Activated CD8-positive, alpha-beta memory T cell treated with anti-CD3 and anti-CD28 coated beads, Interleukin-2, amount 50 U/mL, for 24 hours (primary cell): ENCODE results near the gene SPPL3.
"Not testable (repeated sequence)": the region's sequence is repeated elsewhere in the genome, so short reads cannot be mapped to it uniquely, and the experiment has no call there.

Source experiments
- DNase-seq: peaks from one replicate; pipeline ENCODE4 v3.0.0-alpha.2; 2020; ENCODE audit errors: extremely low read depth

SPPL3 gene

DNA sequence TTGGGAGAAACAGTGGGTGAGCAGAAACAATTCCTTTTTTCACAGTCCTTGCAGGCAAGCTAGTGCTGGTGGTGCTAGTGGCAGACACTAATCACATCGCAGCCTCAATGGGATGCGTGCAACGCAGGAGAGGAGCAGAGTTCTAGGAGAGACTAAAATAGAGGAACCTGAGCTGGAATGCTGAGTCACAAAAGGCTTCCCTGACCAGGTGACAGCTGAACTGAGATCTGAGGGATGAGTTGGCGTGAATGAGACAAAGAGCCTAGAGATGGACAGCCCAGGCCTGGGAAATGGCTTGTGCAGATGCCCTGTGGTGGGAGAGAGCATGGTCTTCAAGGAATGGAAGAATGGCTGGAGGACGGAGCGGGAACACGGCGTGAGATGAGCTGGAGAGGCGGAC, 152.8 kb downstream of the SPPL3 start:
- DNase-seq, result no peak

GRCh38 chr12:120750806-120751205, 153.4 kb downstream of the SPPL3 start:
- no peak for DNase-seq

GRCh38 chr12:120749256-120749655, 154.9 kb downstream of the SPPL3 start:
- no peak for DNase-seq

DNA sequence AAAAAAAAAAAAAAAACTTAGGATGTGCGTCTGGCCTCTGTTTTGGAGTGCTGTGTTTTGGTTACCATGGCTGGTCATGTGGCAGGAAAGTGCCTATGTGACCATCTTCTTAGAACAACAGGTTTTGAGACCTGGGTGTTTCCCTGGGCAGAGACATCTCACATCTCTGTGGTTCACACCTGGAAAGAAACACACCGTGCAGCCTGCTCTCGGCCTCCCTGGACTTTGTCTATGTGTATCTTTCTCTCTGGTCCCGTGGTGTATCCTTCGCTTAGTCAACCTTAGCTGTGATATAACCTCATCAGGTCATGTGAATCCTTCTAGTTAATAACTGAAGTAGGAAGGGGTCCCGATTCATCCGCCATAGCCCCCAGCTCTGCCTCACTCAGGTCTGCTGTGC, 155.9 kb downstream of the SPPL3 start:
- DNase-seq, result no peak

- DNase-seq, result no peak
Observed at GRCh38 chr12:120744922-120745493, 159.2 kb downstream of the SPPL3 start.

DNA sequence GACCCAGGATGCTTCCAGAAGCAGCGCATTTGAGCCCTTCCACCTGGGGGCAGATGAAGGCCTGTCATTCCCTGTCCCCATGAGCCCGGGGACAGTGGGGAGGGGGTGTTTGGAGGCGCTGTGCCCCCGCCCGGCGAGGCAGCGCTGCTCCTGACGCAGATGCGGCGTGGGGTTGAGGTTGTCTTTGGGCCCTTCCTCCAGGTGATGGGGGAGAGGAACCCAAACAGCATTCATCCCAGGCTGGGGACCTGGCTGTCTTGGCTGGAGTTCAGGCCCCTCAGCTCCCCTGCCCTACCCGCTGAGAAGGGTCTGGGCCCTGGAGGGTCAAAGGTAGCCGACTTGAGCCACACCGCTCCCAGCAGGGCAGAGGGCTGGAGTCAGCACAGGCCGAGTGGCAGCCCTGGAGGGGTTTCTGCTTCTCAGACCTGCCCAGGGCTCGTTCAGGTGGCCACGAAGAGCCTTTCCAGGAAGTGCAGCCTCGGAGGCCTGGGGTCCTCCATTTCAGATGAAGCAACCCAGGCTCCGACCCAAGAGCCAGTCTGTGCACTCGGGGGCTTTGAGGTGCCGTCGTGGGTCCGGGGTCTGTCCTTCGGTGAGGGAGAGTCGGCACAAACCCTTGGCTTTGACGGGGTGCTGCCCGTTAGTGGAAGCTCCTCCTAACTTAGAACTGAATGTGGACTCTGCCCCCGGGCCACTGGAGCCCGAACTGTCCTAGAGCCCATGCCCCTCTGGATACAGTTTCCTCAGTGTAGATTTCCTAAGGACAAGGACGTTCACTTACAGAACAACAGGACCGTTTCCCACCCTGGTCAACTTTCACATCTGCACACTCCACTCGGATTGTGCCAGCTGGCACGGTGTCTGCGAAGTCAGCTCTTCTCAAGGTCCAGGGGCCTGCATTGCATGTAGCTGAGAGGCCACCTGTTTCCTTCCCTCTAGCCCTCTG, 162.4 kb downstream of the SPPL3 start:
- no peak for DNase-seq

- DNase-seq, result no peak
Observed at GRCh38 chr12:120740871-120741270, 163.3 kb downstream of the SPPL3 start.

- no peak for DNase-seq
Observed at GRCh38 chr12:120739821-120740613, 164.1 kb downstream of the SPPL3 start.

- no peak for DNase-seq
Observed at GRCh38 chr12:120739031-120739762, 165.0 kb downstream of the SPPL3 start.

- no peak for DNase-seq
Observed at GRCh38 chr12:120738252-120739030, 165.7 kb downstream of the SPPL3 start.

DNA sequence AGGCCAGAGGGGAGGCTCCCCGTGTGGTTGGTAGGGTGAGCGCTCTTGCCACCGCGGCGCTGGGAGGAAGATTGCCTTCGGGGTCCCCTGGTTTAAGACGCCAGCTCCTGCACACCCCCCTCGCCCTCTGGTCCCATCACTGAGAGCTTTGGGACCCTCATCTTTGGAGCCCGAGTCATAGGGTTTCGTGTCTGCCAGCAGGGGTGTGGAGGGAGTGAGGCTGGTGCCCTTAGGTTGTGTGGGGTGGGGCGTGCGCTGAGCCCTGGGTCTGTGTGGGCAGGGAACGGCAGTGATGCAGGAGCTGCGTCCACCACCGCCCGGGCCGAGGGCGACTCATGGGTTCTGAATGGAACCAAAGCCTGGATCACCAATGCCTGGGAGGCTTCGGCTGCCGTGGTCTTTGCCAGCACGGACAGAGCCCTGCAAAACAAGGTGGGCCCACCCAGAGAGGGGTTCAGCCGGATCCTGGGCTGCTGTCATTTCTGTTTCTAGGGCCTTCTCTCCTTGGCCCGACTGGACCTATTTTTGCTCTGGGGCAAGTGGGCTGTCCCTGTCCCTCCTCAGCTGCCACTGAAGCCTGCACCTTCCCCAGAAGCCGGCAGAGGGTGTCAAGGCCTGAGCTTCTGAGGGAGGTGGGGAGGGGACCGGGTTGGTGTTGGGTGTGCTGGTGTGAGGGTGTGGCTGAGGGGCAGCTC, 166.5 kb downstream of the SPPL3 start:
- DNase-seq, result no peak

- no peak for DNase-seq
Observed at GRCh38 chr12:120736404-120737331, 167.5 kb downstream of the SPPL3 start.

DNA sequence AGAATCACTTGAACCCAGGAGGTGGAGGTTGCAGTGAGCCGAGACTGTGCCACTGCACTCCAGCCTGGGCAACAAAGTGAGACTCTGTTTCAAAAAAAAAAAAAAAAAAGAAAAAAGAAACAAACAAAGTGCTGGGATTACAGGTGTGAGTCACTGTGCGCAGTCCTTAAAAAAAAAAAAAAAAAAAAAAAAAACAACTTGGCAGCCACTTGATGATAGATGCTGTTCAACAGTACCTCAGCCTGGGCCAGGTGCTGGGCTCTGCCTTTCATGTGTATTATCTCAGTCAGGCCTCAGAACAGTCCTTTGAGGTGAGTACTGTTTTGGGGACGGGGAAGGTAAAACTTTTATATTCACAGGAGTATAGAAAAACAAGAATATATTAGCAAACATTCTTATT, 169.0 kb downstream of the SPPL3 start:
- no peak for DNase-seq

- no peak for DNase-seq
Observed at GRCh38 chr12:120734210-120734609, 169.9 kb downstream of the SPPL3 start.

GRCh38 chr12:120733574-120733973, 170.6 kb downstream of the SPPL3 start:
- DNase-seq, result no peak

DNA sequence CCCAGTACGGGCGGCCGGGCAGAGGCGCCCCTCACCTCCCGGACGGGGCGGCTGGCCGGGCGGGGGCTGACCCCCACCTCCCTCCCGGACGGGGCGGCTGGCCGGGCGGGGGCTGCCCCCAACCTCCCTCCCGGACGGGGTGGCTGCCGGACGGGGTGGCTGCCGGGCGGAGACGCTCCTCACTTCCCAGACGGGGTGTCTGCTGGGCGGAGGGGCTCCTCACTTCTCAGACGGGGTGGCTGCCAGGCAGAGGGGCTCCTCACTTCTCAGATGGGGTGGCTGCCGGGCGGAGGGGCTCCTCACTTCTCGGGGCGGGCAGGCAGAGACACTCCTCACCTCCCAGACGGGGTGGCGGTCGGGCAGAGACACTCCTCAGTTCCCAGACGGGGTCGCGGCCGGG, 172.0 kb downstream of the SPPL3 start:
- DNase-seq, result not testable (repeated sequence)

- no peak for DNase-seq
Observed at GRCh38 chr12:120726961-120727360, 177.2 kb downstream of the SPPL3 start.

DNA sequence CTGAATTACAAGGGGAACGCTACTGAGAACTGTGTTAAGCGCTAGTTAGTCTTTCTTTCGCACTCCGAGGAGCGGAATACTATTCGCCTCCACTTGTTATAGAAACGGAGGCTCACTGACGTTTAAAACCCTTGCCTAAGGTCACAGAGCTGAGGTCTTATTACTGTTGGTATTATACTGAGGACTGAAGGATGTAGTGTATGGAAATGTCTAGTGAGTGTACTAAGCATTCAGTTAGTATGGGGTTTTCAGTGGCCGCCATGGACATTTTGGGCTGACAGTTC, 177.7 kb downstream of the SPPL3 start:
- no peak for DNase-seq
